ENCODE measurements around the gene METAP1D.

Gene METAP1D

GRCh38 chr2:172093416-172094293 lies 93.9 kb downstream of the METAP1D start:
- TF ChIP-seq POLR2AphosphoS5 (IDR thresholded peaks at IDR 0.05; ENCODE audit: borderline replicate concordance, low read depth, low read length) (peak; percentile 14; the same call in 1 of the 2 replicates), EZH2 (IDR thresholded peaks at IDR 0.05) (no peak), FOXP2 (optimal IDR thresholded peaks at IDR 0.05; ENCODE audit: control extremely low read depth, extremely low read length, insufficient read depth) (no peak)
- H3K27ac ChIP-seq: peak overlapping the region; percentile 71; the same call in 1 of the 2 replicates
- H3K9ac ChIP-seq (ENCODE audit: insufficient read length): peak overlapping the region; percentile 46
- H3K4me3 ChIP-seq: peak overlapping the region; percentile 92
- H3K9me3 ChIP-seq (ENCODE audit: low read depth, low read length): no peaks in the 10 kb centered on the region
- peak; percentile 70 for DNase-seq (ENCODE audit: low read depth, low spot score)
- no peaks in the 10 kb centered on the region for H3K36me3 ChIP-seq (ENCODE audit: insufficient read depth, low read length)

- no peak for DNase-seq (ENCODE audit: low read depth, low spot score)
- TF ChIP-seq POLR2AphosphoS5 (IDR thresholded peaks at IDR 0.05; ENCODE audit: borderline replicate concordance, low read depth, low read length): no peak
Observed at GRCh38 chr2:172094294-172095145, 94.8 kb downstream of the METAP1D start.

DNA sequence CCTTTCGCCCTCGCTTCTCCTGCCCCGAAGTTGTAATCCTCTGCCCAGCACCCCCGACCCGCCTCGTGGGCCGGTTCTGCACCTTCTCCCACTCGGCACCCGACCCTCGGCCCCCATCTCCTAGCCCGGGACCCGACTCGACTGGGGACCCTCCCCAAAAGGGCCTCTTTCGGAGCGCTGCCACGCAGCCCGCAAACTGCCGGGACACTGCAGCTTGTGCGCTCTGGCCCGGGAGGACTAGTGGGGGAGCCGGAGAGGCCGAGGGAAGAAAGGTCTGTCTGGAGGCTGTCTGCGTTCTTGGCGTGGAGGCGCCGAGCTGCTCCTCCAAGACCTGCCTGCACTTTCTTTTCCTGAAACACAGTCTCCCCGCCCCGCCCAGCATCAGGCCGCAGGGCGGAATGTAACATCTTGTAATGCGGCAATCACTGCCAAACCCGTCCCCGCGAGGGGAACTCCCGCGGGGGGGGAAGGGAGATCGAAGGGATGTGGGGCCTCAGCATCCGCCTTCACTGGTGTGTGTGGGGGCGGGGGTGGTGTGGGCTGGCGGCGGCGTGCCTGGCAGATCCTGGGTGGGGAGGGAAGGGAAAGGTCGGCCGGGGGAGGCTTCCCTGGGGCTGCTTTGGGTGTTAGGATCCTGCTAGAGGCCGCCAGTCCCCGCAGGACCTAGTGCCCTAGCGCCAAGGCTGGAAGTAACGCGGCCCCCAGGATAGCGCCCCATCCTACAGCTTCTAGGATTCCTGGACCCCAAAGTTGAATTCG lies 95.6 kb downstream of the METAP1D start:
- H3K4me3 ChIP-seq: peak overlapping the region; percentile 92
- TF ChIP-seq POLR2AphosphoS5 (IDR thresholded peaks at IDR 0.05; ENCODE audit: borderline replicate concordance, low read depth, low read length) (peak; percentile 53), FOXP2 (optimal IDR thresholded peaks at IDR 0.05; ENCODE audit: control extremely low read depth, extremely low read length, insufficient read depth) (peak; percentile 77), EZH2 (IDR thresholded peaks at IDR 0.05) (no peak)
- DNase-seq (ENCODE audit: low read depth, low spot score): no peak
- H3K36me3 ChIP-seq (ENCODE audit: insufficient read depth, low read length): no peaks in the 10 kb centered on the region
- H3K27ac ChIP-seq: 0 out of 2 replicates have a peak overlapping the region, but pooled peaks have one; percentile 23
- peak overlapping the region; percentile 73 for H3K9ac ChIP-seq (ENCODE audit: insufficient read length)
- H3K9me3 ChIP-seq (ENCODE audit: low read depth, low read length): no peaks in the 10 kb centered on the region

More at GRCh38 chr2:172094294-172095145, 94.8 kb downstream of the METAP1D start:
- peak overlapping the region; percentile 71; the same call in 1 of the 2 replicates for H3K27ac ChIP-seq
- no peaks in the 10 kb centered on the region for H3K9me3 ChIP-seq (ENCODE audit: low read depth, low read length)
- H3K4me3 ChIP-seq: peak overlapping the region; percentile 92
- H3K36me3 ChIP-seq (ENCODE audit: insufficient read depth, low read length): no peaks in the 10 kb centered on the region
- H3K9ac ChIP-seq (ENCODE audit: insufficient read length): peak overlapping the region; percentile 73

DNA sequence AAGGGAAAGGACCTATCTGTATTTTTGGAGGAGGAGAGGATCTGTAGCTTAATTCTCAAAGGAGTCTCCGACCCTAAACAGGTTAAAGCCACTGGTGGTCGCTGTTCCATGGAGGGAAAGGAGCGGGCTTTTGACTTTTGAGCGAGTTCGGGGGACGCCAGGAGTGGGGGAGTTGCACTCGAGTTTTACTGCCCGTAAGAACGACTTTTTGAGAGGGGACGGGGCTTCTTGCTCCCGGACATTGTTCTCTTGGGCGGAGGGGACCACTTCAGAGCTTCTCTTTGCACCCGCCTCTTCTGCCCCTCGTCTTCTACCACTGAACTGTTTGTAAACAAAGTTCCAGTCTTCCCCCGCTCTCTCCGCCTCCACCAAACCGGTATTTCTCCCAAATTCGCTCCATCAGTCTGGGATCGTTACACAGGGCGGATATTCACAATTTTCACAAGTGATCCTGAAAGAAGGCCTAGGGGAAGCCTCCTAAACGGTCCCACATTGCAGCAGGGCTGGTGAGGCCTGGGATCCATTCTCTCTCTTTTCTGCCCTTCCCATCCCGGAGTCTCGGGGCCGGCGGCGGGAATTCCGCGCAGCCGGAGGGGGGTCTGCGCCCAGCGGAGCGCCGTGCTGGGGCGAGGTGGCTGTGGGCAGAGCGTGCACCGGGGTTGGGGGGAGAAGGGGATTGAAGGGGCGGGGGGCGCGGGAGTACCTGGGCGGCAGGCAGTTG lies 96.3 kb downstream of the METAP1D start:
- TF ChIP-seq FOXP2 (optimal IDR thresholded peaks at IDR 0.05; ENCODE audit: control extremely low read depth, extremely low read length, insufficient read depth) (no peak), EZH2 (IDR thresholded peaks at IDR 0.05) (no peak), POLR2AphosphoS5 (IDR thresholded peaks at IDR 0.05; ENCODE audit: borderline replicate concordance, low read depth, low read length) (no peak)
- Histone ChIP-seq H3K36me3 (ENCODE audit: insufficient read depth, low read length) (no peaks in the 10 kb centered on the region), H3K9me3 (ENCODE audit: low read depth, low read length) (no peaks in the 10 kb centered on the region), H3K9ac (ENCODE audit: insufficient read length) (peak overlapping the region; percentile 68), H3K27ac (0 out of 2 replicates have a peak overlapping the region, but pooled peaks have one; percentile 23), H3K4me3 (peak overlapping the region; percentile 92)
- DNase-seq (ENCODE audit: low read depth, low spot score): no peak

DNA sequence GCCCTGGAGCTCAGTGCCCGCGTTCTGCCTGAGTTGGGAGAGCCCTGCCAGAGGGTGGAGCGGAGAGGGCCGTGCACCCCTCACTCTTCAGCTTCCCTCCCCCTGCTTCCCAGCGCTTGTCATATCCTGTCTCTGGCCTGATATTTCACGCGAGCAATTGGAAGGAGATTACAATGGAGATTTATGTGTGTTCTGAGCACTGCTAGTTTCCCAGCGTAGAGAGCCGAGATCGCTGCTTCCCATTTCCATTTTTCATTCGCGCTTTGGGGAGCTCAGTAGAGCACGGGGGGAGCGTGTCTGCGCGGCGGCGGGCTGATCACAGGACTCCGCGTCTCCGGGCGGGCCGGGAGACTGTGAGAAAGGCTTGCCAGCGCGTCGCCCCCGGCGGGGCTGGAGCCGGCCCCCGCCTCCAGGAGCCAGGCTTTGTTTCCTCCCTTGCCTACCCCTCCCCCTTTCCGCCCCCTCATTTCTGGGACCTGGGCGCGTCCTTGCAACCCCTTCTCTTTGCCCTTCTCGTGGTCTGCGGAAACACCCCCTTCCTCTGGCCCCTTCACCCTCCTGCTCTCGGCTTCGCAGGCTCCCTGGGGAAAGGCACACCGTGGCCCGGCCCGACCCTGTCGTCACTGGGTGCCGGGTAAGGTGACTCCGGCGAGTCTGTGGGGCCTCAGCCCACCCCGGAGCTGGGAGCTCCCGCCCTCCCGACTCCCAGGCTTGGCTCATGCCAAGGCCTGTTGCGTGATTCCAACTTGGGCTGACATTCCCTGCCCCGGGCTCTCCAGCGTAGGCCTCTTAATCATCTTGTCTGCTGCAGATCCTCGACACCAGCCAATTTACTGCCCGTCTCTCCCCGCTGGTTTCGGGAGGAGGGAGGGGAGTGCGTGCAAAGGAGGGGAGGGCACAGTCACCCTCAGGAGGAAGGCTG lies 97.1 kb downstream of the METAP1D start:
- H3K9ac ChIP-seq (ENCODE audit: insufficient read length): peak overlapping the region; percentile 68
- H3K9me3 ChIP-seq (ENCODE audit: low read depth, low read length): no peaks in the 10 kb centered on the region
- peak overlapping the region; percentile 92 for H3K4me3 ChIP-seq
- no peaks in the 10 kb centered on the region for H3K36me3 ChIP-seq (ENCODE audit: insufficient read depth, low read length)
- peak overlapping the region; percentile 23; the same call in 1 of the 2 replicates for H3K27ac ChIP-seq
- TF ChIP-seq EZH2 (IDR thresholded peaks at IDR 0.05) (no peak), POLR2AphosphoS5 (IDR thresholded peaks at IDR 0.05; ENCODE audit: borderline replicate concordance, low read depth, low read length) (peak; percentile 35; the same call in 1 of the 2 replicates)
- no peak for DNase-seq (ENCODE audit: low read depth, low spot score)

GRCh38 chr2:172097557-172098131 lies 97.9 kb downstream of the METAP1D start:
- no peak overlapping the region; the same call in 1 of the 2 replicates for H3K27ac ChIP-seq
- no peaks in the 10 kb centered on the region for H3K9me3 ChIP-seq (ENCODE audit: low read depth, low read length)
- DNase-seq (ENCODE audit: low read depth, low spot score): no peak
- H3K4me3 ChIP-seq: peak overlapping the region; percentile 92
- H3K36me3 ChIP-seq (ENCODE audit: insufficient read depth, low read length): no peaks in the 10 kb centered on the region
- TF ChIP-seq FOXP2 (optimal IDR thresholded peaks at IDR 0.05; ENCODE audit: control extremely low read depth, extremely low read length, insufficient read depth) (no peak), EZH2 (IDR thresholded peaks at IDR 0.05) (no peak), POLR2AphosphoS5 (IDR thresholded peaks at IDR 0.05; ENCODE audit: borderline replicate concordance, low read depth, low read length) (no peak)
- no peak overlapping the region for H3K9ac ChIP-seq (ENCODE audit: insufficient read length)

Data from SK-N-MC (cell line).